DMS53 (cell line): ENCODE results near the gene SPINT2.
"Not testable (repeated sequence)": the region's sequence is repeated elsewhere in the genome, so short reads cannot be mapped to it uniquely, and the experiment has no call there.

Experiments
- DNase-seq: peaks from one replicate; lab custom pipeline; 2025; lab: John Stamatoyannopoulos, UW

The SPINT2 gene, protein sequence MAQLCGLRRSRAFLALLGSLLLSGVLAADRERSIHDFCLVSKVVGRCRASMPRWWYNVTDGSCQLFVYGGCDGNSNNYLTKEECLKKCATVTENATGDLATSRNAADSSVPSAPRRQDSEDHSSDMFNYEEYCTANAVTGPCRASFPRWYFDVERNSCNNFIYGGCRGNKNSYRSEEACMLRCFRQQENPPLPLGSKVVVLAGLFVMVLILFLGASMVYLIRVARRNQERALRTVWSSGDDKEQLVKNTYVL

DNA sequence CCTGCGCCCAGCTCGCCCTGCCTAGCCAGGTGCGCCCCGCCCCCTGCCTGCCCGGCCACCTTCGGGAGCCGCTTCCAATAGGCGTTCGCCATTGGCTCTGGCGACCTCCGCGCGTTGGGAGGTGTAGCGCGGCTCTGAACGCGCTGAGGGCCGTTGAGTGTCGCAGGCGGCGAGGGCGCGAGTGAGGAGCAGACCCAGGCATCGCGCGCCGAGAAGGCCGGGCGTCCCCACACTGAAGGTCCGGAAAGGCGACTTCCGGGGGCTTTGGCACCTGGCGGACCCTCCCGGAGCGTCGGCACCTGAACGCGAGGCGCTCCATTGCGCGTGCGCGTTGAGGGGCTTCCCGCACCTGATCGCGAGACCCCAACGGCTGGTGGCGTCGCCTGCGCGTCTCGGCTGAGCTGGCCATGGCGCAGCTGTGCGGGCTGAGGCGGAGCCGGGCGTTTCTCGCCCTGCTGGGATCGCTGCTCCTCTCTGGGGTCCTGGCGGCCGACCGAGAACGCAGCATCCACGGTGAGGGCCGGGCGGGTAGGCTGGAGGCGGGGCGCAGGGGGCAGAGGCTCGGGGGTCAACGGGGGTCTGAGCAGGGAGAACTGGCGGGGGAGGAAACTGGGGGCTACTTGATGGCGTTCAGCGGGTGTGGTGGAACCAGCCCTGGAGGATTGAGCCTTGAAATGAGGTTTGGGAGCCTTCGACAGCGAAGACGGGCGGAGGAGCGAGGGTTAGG lies at the start of gene SPINT2:
TSS of gene SPINT2 (plus strand) at position 88 of the 727 bp plus-strand sequence. CDS start at position 408, 320 bp downstream.
- DNase-seq, result no peak

DNA sequence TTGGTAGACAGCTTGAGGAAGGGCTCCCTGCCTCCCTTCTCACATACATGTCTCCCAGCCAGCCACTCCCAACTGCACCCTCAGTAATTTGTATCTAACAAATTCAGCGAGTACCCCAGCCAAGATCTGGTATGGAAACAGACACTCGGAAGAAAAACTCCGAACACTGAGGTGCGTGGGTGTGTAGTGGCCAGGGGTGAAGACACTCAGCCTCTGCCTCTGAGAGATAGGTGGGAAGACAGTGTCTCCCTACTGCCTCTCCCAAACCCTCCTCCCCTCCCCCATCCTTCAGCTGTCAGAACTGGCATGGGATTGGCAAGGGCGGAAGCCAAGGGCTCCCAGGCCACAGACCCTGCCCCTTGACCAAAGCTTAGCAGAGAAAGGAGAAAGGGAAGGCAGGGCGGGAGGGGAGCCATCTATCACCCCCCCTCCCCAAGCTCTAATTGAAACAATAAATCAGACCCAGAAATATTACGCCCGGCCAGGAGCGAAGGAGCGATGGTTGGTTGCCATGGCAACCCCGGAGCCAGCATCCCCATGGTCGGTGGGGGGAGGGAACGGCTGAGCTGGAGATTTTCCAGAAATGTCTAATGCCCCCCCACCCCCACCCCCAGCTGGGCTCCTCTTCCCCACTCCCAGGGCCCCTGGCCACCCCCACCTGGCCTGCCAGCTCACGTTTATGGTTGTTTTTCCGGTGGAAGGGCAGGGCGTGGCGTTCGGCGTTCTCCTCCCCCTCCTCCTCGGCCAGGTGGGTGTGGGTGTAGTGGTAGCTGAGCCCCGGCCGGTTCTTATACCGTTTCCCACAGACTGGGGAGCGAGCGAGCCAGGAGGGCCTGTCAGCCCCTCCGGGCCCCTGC lies 47.4 kb upstream of the SPINT2 start:
- no peak for DNase-seq

DNA sequence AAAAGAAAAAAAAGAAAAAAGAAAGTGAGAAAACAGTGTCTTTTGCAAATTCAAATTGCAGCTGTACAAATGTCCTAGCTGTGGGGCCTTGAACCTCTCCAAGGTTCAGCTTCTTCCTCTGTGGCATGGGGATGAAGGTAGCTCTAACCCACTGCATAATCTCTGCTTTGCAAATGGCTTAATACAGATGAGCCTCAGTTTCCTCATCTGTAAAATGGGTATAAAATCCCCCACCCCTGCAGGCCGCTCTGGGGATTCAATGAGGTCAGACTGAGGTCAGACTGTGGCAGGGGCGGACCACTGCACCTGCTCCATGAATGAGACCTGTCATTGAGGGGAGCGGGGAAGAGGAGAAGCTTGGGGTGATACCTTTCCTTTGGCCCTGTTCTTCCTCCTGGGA lies 46.2 kb upstream of the SPINT2 start:
- no peak for DNase-seq

DNA sequence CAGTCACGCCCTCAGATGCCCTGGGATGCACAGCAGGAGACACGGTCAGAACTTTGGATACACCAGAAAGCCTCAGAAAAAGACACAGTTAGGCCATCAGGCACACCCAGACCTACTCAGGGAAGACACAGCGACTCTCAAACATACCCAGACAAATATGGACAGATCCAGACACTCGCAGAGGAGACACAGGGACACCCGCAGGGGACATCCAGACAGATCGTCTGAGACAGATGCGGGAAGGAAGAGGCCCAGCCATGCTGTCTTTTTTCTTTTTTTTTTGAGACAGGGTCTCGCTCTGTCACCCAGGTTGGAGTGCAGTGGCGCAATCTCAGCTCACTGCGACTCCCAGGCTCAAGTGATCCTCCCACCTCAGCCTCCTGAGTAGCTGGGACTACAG lies 45.2 kb upstream of the SPINT2 start:
- DNase-seq, result no peak

DNA sequence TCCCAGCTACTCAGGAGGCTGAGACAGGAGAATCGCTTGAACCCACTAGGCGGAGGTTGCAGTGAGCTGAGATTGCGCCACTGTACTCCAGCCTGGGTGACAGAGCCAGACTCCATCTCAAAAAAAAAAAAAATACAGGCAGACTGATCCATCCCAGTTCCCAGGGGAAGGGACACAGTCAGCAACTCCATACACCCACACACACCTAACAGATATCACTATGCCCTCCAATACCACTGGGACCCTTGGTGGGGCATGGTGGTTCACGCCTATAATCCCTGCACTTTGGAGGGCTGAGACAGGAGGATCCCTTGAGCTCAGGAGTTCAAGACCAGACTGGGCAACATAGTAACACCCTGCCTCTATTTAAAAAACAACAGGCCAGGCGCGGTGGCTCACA lies 43.0 kb upstream of the SPINT2 start:
- no peak for DNase-seq

DNA sequence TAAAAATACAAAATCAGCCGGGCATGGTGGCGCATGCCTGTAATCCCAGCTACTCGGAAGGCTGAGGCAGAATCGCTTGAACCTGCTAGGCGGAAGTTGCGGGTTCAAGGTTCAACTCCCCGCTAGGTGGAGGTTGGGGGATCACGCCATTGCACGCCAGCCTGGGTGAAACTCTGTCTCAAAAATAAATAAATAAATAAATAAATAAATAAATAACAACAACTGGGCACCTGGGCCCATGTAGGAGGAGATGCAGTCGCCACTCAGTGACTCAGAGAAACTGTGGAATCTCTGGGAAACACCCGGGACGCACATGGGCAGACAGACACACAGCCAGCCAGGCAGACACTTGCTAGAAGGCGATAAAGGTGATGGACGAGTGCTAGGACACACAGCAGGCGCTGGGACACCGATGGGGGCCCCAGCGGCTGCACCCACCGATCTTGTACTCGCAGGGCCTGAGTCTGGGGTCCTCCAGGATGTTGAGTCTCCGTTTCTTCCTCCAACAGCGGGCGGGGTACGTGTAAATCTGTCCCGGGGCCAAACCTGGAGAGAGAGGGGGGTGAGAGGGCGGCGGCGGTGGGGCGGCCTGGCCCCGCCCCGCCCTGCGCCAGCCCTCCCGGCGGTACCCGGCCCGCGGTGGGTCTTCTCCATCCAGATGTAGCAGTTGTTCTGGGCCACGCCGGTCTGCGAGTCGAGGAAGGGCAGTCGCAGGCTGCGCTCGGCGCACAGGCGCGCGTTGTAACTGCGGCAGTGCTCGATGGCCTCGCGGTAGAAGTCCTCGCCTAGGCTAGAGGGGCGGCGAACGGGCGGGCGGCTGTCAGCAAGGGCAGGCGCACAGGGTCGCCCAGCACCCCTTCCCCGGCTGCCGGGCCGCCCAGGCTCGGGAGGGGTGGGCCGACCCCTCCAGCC lies 42.2 kb upstream of the SPINT2 start:
- no peak for DNase-seq

DNA sequence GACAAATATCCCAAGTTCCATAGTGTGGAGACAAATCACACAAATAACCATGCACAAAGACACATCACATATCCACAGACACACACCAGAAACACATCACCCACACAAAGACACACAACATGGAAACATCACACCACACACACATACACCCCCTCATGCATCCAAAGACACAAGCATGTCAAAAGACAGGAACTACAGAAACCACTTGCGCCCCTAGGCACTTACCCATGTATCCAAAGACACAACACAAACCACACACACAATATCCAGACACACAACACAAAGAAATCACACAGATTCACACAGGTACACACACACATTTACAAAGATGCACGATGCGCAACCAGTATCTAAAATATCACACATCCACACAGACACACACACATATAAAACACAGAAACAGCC lies 41.3 kb upstream of the SPINT2 start:
- no peak for DNase-seq

DNA sequence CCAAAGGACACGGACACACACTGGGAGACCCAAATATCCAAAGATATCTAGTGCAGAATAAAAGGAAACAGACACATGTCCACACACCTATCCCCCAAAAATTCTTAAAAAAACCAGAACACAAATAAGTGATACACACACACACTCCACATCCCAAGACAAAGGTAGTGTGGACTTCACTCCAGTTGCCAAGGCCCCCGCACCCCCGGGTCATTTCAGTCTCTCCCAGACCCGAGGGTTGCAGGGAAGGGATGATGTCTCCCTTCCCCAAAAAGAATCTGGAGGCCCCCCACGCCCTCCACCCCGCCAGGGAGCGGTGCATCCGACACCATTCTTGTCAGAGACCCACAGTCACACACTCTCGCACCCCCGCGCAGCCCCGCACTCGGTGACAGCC lies 40.8 kb upstream of the SPINT2 start:
- no peak for DNase-seq

DNA sequence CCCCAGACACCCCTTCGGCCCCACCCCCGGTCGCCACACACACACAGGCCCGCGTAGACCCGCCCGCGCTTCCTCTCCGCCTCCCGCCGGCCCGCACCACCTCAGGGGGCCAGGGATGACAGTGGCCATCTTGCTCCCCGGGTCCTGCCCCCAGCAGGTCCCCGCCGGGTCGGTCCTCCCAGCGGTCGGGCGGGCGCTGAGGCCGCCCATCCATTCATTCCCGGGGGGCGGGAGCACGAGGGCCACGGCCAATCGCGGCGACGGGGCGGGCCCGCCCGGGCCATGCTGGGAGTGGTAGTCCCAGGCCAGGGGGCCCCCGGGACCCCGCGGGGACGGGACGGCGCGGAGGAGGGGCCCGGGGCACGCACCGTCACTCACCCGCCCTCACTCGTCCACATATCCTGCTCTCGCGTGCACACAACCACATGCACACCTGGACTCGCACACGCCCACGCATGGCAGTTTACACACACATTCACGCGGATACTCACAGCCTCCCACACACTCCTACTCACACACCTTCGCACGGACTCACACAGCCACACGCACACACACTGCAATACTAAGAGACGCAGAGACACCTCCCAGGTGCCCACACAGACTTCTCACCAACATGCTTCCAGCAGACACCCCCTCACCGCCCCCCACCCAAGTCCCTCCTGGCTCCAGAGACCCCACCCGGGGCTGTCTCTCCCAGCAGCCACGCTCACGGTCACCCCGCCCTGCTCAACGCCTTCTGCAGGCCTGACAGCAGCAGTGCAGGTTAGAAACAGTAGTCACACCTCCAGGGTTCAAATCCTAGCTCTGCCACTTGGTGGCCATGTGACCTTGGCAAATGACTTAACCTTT lies 40.1 kb upstream of the SPINT2 start, which contains the start of gene DPF1:
TSS of gene DPF1 (minus strand) at position 209 of the 849 bp plus-strand sequence. CDS start at position 129, 80 bp downstream.
- peak; percentile 95 for DNase-seq

DNA sequence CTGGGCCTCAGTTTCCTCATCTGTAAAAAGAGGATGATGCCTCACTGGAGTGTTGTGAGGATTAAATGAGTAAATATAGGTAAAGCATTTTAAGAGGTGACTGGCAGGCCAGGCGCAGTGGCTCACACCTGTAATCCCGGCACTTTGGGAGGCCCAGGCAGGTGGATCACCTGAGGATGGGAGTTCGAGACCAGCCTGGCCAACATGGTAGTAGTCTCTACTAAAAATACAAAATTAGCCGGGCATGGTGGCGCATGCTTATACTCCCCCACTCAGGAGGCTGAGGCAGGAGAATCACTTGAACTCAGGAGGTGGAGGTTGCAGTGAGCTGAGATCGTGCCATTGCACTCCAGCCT lies 39.5 kb upstream of the SPINT2 start:
- not testable (repeated sequence) for DNase-seq

DNA sequence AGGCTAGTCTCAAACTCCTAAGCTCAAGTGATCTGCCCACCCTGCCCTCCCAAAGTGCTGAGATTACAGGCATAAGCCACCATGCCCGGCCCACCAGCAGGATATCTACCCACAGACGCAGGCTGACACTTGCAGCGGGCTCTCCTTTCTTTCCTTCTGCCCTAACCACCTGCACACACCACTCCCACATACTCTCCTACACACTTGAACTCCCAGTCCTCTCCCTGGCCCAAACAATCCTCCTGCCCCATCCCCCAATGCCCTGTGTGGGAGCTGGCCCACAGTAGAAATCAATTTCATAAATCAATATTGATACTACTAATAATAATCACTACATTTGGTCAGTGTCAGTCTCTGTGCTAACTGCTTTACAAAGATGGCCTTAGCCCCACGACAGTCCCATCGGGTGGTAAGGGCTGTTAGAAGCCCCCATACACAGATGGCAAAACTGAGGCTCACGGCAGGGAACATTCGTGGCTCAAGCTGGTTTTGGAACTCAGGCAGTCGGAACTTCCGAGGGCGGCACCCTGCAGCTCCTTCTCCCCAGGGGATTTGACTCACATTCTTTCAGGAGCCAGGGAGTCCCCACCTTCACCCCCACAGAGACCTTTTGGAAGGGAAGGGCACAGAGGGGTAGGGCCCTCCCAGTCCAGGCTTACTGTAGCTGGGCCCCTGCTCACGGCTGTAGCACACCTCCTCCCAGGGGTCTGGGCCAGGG lies 36.9 kb upstream of the SPINT2 start:
- no peak for DNase-seq

DNA sequence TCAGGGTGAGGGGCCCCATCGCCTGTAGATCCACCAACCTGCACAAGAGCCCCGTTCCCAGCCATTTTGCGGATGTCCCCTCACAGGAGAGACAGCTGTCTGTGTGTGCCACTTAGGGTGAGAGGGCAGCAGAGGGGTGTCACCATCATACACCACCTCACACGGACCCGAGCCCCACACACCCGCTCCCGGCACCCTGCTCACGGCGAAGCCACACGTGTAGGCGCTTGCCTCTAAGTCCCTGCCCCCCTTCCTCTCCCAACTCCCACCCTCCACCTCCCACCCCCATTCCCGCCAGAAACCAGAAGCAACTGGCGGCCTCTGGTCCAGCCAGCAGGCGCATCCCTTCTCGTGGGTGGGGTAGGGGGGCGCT lies 36.4 kb upstream of the SPINT2 start:
- no peak for DNase-seq

DNA sequence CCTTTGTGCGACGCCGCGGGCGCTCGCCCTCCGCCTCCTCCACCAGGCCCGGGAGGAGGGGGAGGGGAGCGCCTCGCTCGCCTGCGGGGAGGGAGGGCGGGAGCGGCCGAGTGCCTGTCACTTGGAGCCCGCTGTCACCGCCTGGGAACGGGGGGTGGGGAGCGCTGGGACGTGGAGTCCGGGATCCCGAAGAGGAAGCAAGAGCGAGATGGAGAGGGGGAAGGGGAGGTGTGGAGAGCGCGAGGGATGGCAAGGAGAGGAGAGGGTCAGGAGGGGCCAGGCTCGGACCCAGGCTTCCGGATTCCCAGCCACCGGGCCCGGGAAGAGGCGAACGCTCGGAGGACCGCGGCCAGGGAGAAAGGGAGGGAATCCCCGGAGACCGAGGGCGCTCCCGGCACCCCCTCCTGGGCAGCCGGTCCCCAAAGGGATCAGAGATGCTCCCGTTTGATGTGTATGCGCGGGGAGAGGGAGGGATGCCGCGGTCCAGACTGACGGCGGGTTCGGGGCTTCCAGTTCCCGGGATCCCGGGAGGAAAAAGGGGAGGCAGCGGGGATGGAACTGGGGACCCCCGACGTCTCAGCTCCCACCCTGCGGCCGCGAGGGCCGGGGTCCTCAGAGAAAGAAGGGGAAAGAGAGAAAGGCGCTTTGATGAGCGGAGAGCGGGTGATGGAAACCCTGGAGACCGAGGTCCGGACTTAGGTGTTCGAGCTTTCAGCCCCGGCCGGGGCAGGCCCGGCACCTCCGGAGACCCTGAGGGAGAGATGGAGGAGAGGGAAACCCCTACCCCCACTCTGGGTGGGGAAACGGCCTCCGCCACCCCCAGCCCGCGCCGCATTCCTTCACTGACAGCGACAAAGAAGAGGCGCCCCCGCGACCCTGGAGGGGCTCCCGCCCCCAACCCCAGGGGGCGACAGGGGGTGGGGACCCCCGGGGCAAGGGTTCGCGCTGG lies 35.6 kb upstream of the SPINT2 start:
- DNase-seq, result peak; percentile 79

DNA sequence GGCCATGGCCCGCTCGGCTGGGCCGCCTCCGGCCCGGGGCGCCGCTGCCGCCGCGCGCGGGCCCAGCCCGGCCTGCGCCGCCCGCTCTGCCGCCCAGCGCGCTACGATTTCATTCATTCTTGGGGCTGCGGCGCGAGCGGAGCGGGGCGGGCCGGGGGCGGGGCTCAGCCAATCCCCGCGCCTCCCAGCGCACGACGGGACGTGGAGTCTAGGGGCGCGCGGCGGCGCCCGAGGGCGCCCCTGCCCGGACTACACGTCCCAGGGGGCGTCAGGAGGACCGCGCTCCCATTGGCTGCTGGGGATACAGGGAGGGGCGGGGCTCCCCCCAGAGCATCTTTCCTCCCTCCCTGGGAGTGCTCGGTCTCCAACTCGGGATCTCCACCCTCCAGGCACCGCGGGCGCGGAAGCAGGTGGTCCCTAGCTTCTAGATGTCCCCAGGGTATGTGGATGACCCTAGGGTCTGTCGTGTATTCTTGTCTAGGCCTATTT lies 34.7 kb upstream of the SPINT2 start:
- DNase-seq, result peak; percentile 97

DNA sequence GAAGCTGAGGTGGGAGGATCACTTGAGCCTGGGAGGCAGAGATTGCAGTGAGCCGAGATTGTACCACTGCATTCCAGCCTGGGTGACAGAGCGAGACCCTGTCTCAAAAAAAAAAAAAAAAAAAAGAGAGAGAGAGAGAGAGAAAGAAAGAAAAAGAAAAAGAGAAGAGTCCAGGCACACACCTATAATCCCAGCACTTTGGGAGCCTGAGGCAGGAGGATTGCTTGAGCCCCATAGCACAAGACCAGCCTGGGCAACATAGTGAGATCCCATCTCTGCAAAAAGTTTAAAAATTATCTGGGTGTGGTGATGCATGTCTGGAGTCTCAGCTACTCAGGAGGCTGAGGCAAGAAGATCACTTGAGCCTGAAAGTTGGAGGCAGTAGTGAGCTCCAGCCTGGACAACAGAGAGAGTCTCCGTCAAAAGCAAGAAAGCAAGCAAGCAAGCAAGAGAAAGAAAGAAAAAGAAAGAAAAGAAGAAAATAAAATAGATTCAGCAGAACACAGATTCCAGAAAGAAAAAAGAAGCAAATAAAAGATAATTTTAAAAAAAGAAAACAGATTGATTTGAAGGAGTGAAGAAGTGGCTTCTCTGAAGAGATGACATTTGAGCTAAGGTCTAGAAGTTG lies 33.8 kb upstream of the SPINT2 start:
- DNase-seq, result not testable (repeated sequence)

DNA sequence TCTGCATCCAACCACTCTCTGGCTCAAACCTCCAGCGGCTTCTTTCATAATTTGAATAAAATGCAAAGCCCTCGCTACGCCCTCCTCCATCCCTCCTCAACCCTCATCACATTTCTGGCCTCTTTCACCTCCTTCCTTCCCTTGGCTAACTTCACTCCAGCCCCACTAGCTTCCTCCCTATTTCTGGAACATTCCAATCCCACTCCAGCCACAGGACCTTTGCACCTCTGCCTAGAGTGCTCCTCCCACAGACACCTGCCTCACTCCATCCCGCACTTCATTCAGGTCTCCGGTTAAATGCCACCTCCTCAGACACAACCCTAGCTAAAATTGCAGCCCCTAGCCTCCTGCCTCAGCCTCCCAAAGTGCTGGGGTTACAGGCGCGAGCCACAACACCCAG lies 32.5 kb upstream of the SPINT2 start:
- DNase-seq, result no peak

DNA sequence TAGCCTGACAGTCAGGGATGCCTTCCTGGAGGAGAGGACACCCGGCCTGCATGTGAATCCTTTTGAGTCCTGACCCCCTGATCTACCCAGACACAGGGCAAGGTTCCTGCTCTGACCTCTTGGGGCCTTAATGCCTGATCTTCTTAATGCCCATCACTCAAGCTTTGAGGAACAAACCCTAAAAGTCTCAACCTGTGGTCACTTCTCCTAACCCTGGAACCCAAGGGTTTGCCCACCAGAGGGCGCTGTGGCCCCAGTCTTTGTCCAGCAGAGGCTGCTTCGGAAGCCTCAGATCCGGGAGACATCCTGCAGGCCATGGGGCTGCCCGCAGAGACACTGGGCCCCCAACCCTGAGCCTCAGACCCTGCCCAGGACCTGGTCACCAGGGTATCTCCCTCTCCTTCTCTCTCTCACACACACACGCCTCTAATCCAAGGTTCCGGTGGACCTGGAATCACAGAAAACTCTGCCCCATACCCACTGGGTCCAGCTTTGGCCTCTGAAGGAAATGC lies 30.6 kb upstream of the SPINT2 start:
- peak; percentile 92 for DNase-seq

DNA sequence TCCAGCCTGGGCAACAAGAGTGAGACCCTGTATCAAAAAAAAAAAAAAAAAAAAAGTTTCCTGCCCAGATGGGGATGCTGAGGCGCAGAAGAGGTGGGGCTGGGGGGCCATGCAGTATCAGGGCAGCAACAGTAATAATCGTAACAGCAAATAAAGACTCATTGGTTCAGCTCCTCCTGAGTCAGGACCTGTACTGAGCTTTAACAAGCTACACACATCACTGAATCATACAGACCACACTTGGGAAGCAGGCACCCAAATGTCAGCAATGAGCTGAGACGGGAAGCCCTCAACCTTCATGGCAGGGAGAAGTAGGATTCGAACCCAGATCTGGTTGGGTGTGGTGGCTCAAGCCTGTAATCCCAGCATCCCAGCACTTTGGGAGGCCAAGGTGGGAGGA lies 29.8 kb upstream of the SPINT2 start:
- no peak for DNase-seq
